K562 (cell line): Measurements from ENCODE around the gene PDE4D. TPM values are rescaled to one million over a fixed set of nuclear protein-coding genes. Genes with fewer than 3 reads are reported as not detected.
"Not testable (repeated sequence)": the region's sequence is repeated elsewhere in the genome, so short reads cannot be mapped to it uniquely, and the experiment has no call there.

Source experiments
- ATAC-seq: fragments of 200-7000 bp; cut with Tn5 transposase; 3 replicates; pipeline ENCODE4 v1.9.1; 2020; ENCODE audit warnings: moderate library complexity
- BruUV-seq: library from RNA; stranded (reverse); fragments of 400-500 nt; replicated peaks from 2 replicates; lab custom pipeline; 2021; lab: Mats Ljungman, UMichigan
- CTCF ChIA-PET: fragments of 300-600 bp; formaldehyde crosslinking; extraction: SDS; loops from one replicate; lab custom pipeline; 2021; ENCODE audit warnings: low intra/inter-chr PET ratio; lab: Yijun Ruan, JAX
- POLR2A ChIA-PET: fragments of 300-600, 350-650 bp; sonication (Branson Sonifier 250); formaldehyde crosslinking; extraction: SDS; loops from one replicate; lab custom pipeline; 2021; ENCODE audit warnings: antibody characterized with exemption, inconsistent platforms; lab: Yijun Ruan, JAX
- DNase-seq, 4 experiments: peaks; one replicate each; pipeline versions ENCODE4 v3.0.0 to v3.0.0-alpha.2; 2011 to 2018; ENCODE audit warnings: low spot score in 3 of 4, mixed read lengths in 3 of 4; ENCODE audit errors: extremely low read depth in 1 of 4
- FAIRE-seq: peaks from 2 replicates; lab custom pipeline; 2011; peaks lifted over from hg19 to GRCh38; lab: Jason Lieb, UNC
- H2AFZ ChIP-seq: 2 replicates; pipeline ENCODE4 v1.6.0; 2011; ENCODE audit warnings: low read depth, low read length, control low read depth, inconsistent platforms
- H3K27ac ChIP-seq: fragments of 200-600 bp; 3 replicates; pipeline ENCODE4 v1.8.0; 2011; ENCODE audit warnings: low read depth, mild to moderate bottlenecking, control low read depth, inconsistent platforms, low read length, moderate library complexity, mixed read lengths; ENCODE audit errors: extremely low read depth
- H3K27me3 ChIP-seq, 2 experiments: fragments of 300-600 bp in 1 of 2; 2 replicates in 1 of 2; 3 replicates in 1 of 2; pipeline versions ENCODE4 v1.6.0 to v1.8.0; 2011; ENCODE audit warnings: inconsistent platforms in 2 of 2, low read length in 2 of 2, mild to moderate bottlenecking in 1 of 2, mixed read lengths in 1 of 2, moderate library complexity in 1 of 2; ENCODE audit not compliant: control insufficient read depth in 2 of 2, insufficient read depth in 2 of 2
- H3K36me3 ChIP-seq: fragments of 300-600 bp; 3 replicates; pipeline ENCODE4 v1.8.0; 2011; ENCODE audit warnings: mild to moderate bottlenecking, low read length, inconsistent platforms; ENCODE audit not compliant: control insufficient read depth, insufficient read depth
- H3K4me1 ChIP-seq, 2 experiments: fragments of 200-600 bp in 1 of 2; replicated peaks in 1 of 2; 2 replicates in 1 of 2; 3 replicates in 1 of 2; pipeline versions ENCODE4 v1.5.1 to v1.8.0; 2011; ENCODE audit warnings: inconsistent platforms in 2 of 2, low read length in 2 of 2, mild to moderate bottlenecking in 1 of 2, mixed read lengths in 1 of 2, moderate library complexity in 1 of 2; ENCODE audit not compliant: control insufficient read depth in 2 of 2, insufficient read depth in 2 of 2
- H3K4me2 ChIP-seq: 2 replicates; pipeline ENCODE4 v1.6.1; 2011; ENCODE audit warnings: low read length, control low read depth, inconsistent platforms, mixed read lengths; ENCODE audit not compliant: insufficient read depth
- H3K4me3 ChIP-seq: fragments of 200-600 bp; sonication (generic), shearing (Covaris generic); 2 replicates; pipeline ENCODE4 v1.5.1; 2016; ENCODE audit warnings: control low read depth, inconsistent platforms
- H3K79me2 ChIP-seq: fragments of 200-600 bp; 3 replicates; pipeline ENCODE4 v1.8.0; 2011; ENCODE audit warnings: low read length, inconsistent platforms; ENCODE audit not compliant: control insufficient read depth, insufficient read depth
- H3K9ac ChIP-seq, 2 experiments: 2 replicates each; pipeline versions ENCODE4 v1.6.0 to v1.6.1; 2011; ENCODE audit warnings: low read depth in 2 of 2, low read length in 2 of 2, control low read depth in 1 of 2, inconsistent platforms in 1 of 2, mild to moderate bottlenecking in 1 of 2, mixed read lengths in 1 of 2; ENCODE audit not compliant: insufficient read depth in 1 of 2
- H3K9me1 ChIP-seq: one replicate; pipeline ENCODE4 v1.6.0; 2011; ENCODE audit warnings: inconsistent platforms, mild to moderate bottlenecking, low read length, moderate library complexity; ENCODE audit not compliant: control insufficient read depth, insufficient read depth
- H3K9me3 ChIP-seq: replicated peaks from 2 replicates; pipeline ENCODE4 v1.5.1; 2011; ENCODE audit warnings: low read depth, low read length, inconsistent platforms; ENCODE audit not compliant: control insufficient read depth, insufficient read depth
- H4K20me1 ChIP-seq: replicated peaks from 2 replicates; pipeline ENCODE4 v1.6.1; 2011; ENCODE audit warnings: low read length, inconsistent platforms, mixed read lengths; ENCODE audit not compliant: control insufficient read depth, insufficient read depth
- GABPB2 ChIP-seq: fragments of 250-450 bp; sonication (Bioruptor Pico); conservative IDR thresholded peaks from 2 replicates; pipeline ENCODE4 v1.5.1; 2021; ENCODE audit warnings: mild to moderate bottlenecking
- WGBS: fragments of 100-300 bp; shearing (Covaris generic); methylation state at CpG from one replicate; pipeline ENCODE4 v1.1.6; 2016; ENCODE audit warnings: low coverage, mixed read lengths; ENCODE audit not compliant: insufficient coverage; ENCODE audit errors: missing lambda C conversion rate; 5-methylcytosine and 5-hydroxymethylcytosine counted together
- in situ Hi-C: fragments of 300-500 bp; cut with MboI; formaldehyde crosslinking; loops from 4 replicates; pipeline ENCODE4 v1.15.0; 2018; ENCODE audit warnings: inconsistent platforms, mixed read lengths
- intact Hi-C: fragments of 100-400 bp; cut with micrococcal nuclease; formaldehyde crosslinking; loops from 2 replicates; pipeline ENCODE4 v1.14.2; 2022
- polyA plus RNA-seq, 8 experiments: library from polyadenylated mRNA; depleted of rRNA in 4 of 8; stranded (reverse) in 5 of 8; unstranded in 3 of 8; fragments of >200 nt; fragmentation: Nextera tagmentation in 2 of 8; fragmentation: Illumina TruSeq in 1 of 8; extraction: Ambion mirVana in 2 of 8; extraction: Trizol in 1 of 8; gene quantifications; 2 replicates each; pipeline versions ENCODE4 v1.2.1 to v1.2.3, GENCODE V29; 2011 to 2014; ENCODE audit warnings: inconsistent platforms in 1 of 8, missing spikeins in 1 of 8
- total RNA-seq, 7 experiments: library from RNA; depleted of rRNA in 6 of 7; stranded (reverse); fragments of >200 nt in 6 of 7; fragmentation: Illumina TruSeq in 2 of 7; extraction: Trizol in 2 of 7; gene quantifications; 2 replicates each; pipeline versions ENCODE4 v1.2.1 to v1.2.3, GENCODE V29; 2011 to 2021; ENCODE audit warnings: low replicate concordance in 1 of 7
- TF ChIP-seq, protein P1 (sequence below): fragments of 450-650 bp; conservative IDR thresholded peaks from 2 replicates; pipeline ENCODE4 v1.6.1; 2016; ENCODE audit warnings: missing genetic modification characterization, low read depth, mild to moderate bottlenecking, missing compliant biosample characterization, moderate library complexity

The PDE4D gene
- total and polyA plus RNA-seq, 9 of the 15 experiments (the other 6 are each of a cell fraction or from before 2014, with no cell fraction given), result 0.04 to 0.46 (median 0.13) TPM

DNA sequence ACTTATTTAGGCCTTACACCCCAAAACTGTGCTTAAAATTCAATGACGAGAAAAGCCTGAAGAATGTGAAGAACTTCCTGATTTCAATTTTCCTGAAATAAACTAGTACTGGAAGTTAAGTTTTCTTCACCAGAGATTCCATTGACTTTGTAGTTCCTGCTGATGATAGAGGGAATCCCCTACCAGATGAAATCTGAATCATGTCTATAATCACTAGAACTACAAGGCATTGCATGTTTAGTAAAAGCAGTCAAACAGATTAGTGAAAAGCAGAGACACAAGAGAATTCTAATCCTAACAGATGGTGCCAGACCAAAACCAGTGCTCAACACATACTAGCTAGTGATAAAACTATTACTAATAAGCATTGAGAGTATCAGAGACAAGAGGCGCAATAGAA is 130.0 kb downstream of the PDE4D start (continued):
- TF ChIP-seq, protein P1, sequence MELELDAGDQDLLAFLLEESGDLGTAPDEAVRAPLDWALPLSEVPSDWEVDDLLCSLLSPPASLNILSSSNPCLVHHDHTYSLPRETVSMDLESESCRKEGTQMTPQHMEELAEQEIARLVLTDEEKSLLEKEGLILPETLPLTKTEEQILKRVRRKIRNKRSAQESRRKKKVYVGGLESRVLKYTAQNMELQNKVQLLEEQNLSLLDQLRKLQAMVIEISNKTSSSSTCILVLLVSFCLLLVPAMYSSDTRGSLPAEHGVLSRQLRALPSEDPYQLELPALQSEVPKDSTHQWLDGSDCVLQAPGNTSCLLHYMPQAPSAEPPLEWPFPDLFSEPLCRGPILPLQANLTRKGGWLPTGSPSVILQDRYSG (tag), result no peak
- no peak for TF ChIP-seq GABPB2 (CRISPR knock-in tag)

DNA sequence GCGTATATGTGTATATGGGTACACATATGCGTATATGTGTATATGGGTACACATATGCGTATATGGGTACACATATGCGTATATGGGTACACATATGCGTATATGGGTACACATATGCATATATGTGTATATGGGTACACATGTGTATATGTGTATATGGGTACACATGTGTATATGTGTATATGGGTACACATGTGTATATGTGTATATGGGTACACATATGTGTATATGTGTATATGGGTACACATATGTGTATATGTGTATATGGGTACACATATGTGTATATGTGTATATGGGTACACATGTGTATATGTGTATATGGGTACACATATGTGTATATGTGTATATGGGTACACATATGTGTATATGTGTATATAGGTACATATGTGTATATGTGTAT is 131.3 kb downstream of the PDE4D start:
- H3K4me1 ChIP-seq, in situ Hi-C loops: not testable (repeated sequence)

More for the DNA sequence above, 131.3 kb downstream of the PDE4D start:
- ATAC-seq, H3K9me3 ChIP-seq, H3K9me1 ChIP-seq, H3K4me2 ChIP-seq, H3K36me3 ChIP-seq, H3K4me3 ChIP-seq, BruUV-seq, intact Hi-C loops, FAIRE-seq, POLR2A ChIA-PET, H2AFZ ChIP-seq, H3K27ac ChIP-seq, DNase-seq, H4K20me1 ChIP-seq, CTCF ChIA-PET, H3K27me3 ChIP-seq, H3K79me2 ChIP-seq, H3K9ac ChIP-seq: not testable (repeated sequence)
- 51% methylated on average over 5 of the region's 5 CpGs for WGBS
